Measurements from ENCODE around the gene PDZD4. TPM values are rescaled to one million over a fixed set of nuclear protein-coding genes. Genes with fewer than 3 reads are reported as not detected.

Gene PDZD4
- total RNA-seq, 1 experiment from 2014 or later: 1.8 TPM

DNA sequence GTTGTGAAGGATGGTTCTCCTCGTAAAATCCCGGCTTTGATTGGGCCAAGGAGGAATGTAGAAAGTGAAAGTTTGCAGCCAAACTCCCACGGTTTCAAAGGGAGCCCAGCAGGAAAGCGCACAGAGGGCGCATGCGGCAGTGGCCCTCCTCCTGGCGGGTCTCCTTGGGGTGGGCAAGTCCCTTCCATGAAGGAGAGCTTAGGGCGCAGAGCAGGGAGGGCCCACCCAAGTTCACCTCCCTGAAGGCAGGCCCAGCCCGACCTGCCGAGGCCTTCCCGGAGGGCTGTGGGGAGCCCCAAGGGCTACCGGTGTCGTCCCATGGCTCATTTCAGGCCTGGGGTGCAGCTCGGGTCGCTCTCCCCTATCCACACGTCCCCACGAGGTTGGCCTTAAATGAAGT is 2.0 kb downstream of the PDZD4 start:
- ChIA-PET CTCF (no interaction called here), POLR2A (no interaction called here)
- no TSS peak for BruUV-seq (replicated peaks)
- H3K4me3 Mint-ChIP-seq (ENCODE audit: unreplicated experiment): no peak overlapping the region
- no peaks in the 10 kb centered on the region for H3K27me3 Mint-ChIP-seq (ENCODE audit: insufficient read depth, unreplicated experiment)
- Histone ChIP-seq H3K9me3 (no peaks in the 10 kb centered on the region), H3K27me3 (replicated peaks; ENCODE audit: control insufficient read depth, insufficient read depth, low read length) (no peaks in the 10 kb centered on the region; the same call in 1 of the 2 replicates), H3K4me3 (ENCODE audit: low read depth, low read length) (no peak overlapping the region), H3K4me1 (no peaks in the 10 kb centered on the region), H3K36me3 (ENCODE audit: control insufficient read depth, insufficient read depth, low read length) (no peaks in the 10 kb centered on the region)
- H3K4me1 Mint-ChIP-seq (ENCODE audit: low read depth, unreplicated experiment): no peaks in the 10 kb centered on the region
- TF ChIP-seq, protein P1, sequence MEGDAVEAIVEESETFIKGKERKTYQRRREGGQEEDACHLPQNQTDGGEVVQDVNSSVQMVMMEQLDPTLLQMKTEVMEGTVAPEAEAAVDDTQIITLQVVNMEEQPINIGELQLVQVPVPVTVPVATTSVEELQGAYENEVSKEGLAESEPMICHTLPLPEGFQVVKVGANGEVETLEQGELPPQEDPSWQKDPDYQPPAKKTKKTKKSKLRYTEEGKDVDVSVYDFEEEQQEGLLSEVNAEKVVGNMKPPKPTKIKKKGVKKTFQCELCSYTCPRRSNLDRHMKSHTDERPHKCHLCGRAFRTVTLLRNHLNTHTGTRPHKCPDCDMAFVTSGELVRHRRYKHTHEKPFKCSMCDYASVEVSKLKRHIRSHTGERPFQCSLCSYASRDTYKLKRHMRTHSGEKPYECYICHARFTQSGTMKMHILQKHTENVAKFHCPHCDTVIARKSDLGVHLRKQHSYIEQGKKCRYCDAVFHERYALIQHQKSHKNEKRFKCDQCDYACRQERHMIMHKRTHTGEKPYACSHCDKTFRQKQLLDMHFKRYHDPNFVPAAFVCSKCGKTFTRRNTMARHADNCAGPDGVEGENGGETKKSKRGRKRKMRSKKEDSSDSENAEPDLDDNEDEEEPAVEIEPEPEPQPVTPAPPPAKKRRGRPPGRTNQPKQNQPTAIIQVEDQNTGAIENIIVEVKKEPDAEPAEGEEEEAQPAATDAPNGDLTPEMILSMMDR (IDR thresholded peaks at IDR 0.05; ENCODE audit: insufficient read depth in 1 of 2, low read depth in 1 of 2, low read length in 1 of 2, severe bottlenecking in 1 of 2, unreplicated experiment in 1 of 2): no peak
- no peaks in the 10 kb centered on the region for H3K9me3 Mint-ChIP-seq (ENCODE audit: unreplicated experiment)
- H3K36me3 Mint-ChIP-seq (ENCODE audit: insufficient read depth, unreplicated experiment): no peaks in the 10 kb centered on the region
- intact Hi-C loops (cut with micrococcal nuclease; ENCODE audit: unreplicated experiment): no loop called here
- no peak overlapping the region for H3K27ac Mint-ChIP-seq (ENCODE audit: unreplicated experiment)
- no peak for DNase-seq

DNA sequence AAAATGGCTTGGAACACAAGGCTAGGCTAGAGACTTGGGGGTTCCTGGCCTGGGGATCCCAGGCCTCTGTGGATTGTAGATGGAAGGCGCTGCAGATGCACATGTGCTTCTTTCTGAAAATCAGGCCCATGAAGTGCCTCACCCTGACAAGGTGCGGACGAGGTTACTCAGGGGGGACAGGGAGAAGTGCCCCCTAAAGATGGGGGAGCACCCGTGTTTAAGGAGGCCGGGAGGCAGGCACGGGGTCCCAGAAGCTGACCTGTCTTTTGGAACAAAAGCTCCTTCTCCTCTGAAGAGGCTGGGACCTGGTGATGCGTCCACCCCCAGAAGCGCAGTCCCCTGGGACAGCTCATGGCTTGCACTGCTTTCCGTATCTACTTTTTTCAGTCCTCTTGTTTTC is 2.4 kb downstream of the PDZD4 start:
- Mint-ChIP-seq H3K27me3 (ENCODE audit: insufficient read depth, unreplicated experiment) (no peaks in the 10 kb centered on the region), H3K4me3 (ENCODE audit: unreplicated experiment) (no peak overlapping the region), H3K9me3 (ENCODE audit: unreplicated experiment) (no peaks in the 10 kb centered on the region), H3K36me3 (ENCODE audit: insufficient read depth, unreplicated experiment) (no peaks in the 10 kb centered on the region), H3K4me1 (ENCODE audit: low read depth, unreplicated experiment) (no peaks in the 10 kb centered on the region), H3K27ac (ENCODE audit: unreplicated experiment) (no peak overlapping the region)
- TF ChIP-seq, protein P1 (IDR thresholded peaks at IDR 0.05; ENCODE audit: insufficient read depth in 1 of 2, low read depth in 1 of 2, low read length in 1 of 2, severe bottlenecking in 1 of 2, unreplicated experiment in 1 of 2): no peak
- Histone ChIP-seq H3K36me3 (ENCODE audit: control insufficient read depth, insufficient read depth, low read length) (no peaks in the 10 kb centered on the region), H3K9me3 (no peaks in the 10 kb centered on the region), H3K4me1 (no peaks in the 10 kb centered on the region), H3K4me3 (ENCODE audit: low read depth, low read length) (no peak overlapping the region), H3K27me3 (replicated peaks; ENCODE audit: control insufficient read depth, insufficient read depth, low read length) (no peaks in the 10 kb centered on the region; the same call in 1 of the 2 replicates)
- DNase-seq: no peak
- no TSS peak for BruUV-seq (replicated peaks)
- intact Hi-C loops (cut with micrococcal nuclease; ENCODE audit: unreplicated experiment): no loop called here
- ChIA-PET CTCF (no interaction called here), POLR2A (no interaction called here)

DNA sequence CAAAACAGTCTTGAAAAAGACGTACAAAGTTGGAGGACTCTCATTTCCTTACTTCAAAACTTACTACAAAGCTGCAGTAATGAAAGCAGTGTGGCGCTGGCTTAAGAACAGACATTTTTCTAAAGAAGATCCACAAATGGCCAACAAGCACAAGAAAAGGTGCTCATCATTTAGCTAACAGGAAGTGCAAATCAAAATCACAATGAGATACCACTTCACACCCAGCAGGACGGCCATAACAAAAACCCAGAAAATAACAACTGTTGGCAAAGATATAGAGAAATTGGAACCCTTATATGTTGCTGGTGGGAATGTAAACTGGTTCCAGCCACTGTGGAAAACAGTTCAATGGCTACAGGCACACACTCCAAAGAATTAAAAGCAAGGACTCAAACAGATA is 3.3 kb downstream of the PDZD4 start:
- no peaks in the 10 kb centered on the region for H3K4me1 Mint-ChIP-seq (ENCODE audit: low read depth, unreplicated experiment)
- DNase-seq: no peak
- H3K27ac Mint-ChIP-seq (ENCODE audit: unreplicated experiment): no peak overlapping the region
- intact Hi-C loops (cut with micrococcal nuclease; ENCODE audit: unreplicated experiment): no loop called here
- no TSS peak for BruUV-seq (replicated peaks)
- Histone ChIP-seq H3K9me3 (no peaks in the 10 kb centered on the region), H3K4me3 (ENCODE audit: low read depth, low read length) (no peak overlapping the region), H3K36me3 (ENCODE audit: control insufficient read depth, insufficient read depth, low read length) (no peaks in the 10 kb centered on the region), H3K4me1 (no peaks in the 10 kb centered on the region), H3K27me3 (replicated peaks; ENCODE audit: control insufficient read depth, insufficient read depth, low read length) (no peaks in the 10 kb centered on the region; the same call in 1 of the 2 replicates)
- ChIA-PET POLR2A (no interaction called here), CTCF (no interaction called here)
- H3K36me3 Mint-ChIP-seq (ENCODE audit: insufficient read depth, unreplicated experiment): no peaks in the 10 kb centered on the region
- TF ChIP-seq, protein P1 (IDR thresholded peaks at IDR 0.05; ENCODE audit: insufficient read depth in 1 of 2, low read depth in 1 of 2, low read length in 1 of 2, severe bottlenecking in 1 of 2, unreplicated experiment in 1 of 2): no peak
- no peak overlapping the region for H3K4me3 Mint-ChIP-seq (ENCODE audit: unreplicated experiment)
- H3K9me3 Mint-ChIP-seq (ENCODE audit: unreplicated experiment): no peaks in the 10 kb centered on the region
- no peaks in the 10 kb centered on the region for H3K27me3 Mint-ChIP-seq (ENCODE audit: insufficient read depth, unreplicated experiment)

Data from Caco-2 (cell line).